WI38 (cell line): Measurements from ENCODE around the gene GBX1.

ENCODE experiments used
- H3K4me3 ChIP-seq: 2 replicates; pipeline ENCODE4 v1.5.1; 2011; ENCODE audit warnings: low read depth, mild to moderate bottlenecking, control low read depth, low read length
- TF ChIP-seq, protein P1 (sequence below): IDR thresholded peaks from 2 replicates; pipeline ENCODE4 v1.5.1; 2012; ENCODE audit warnings: low read depth, mild to moderate bottlenecking, control low read depth, low read length

The GBX1 gene

GRCh38 chr7:151186640-151187408, 19.3 kb upstream of the GBX1 start, which contains the start of gene ASB10:
TSS of gene ASB10 (minus strand) at chr7:151187250. CDS start at chr7:151187130, 120 bp downstream.
- TF ChIP-seq, protein P1, sequence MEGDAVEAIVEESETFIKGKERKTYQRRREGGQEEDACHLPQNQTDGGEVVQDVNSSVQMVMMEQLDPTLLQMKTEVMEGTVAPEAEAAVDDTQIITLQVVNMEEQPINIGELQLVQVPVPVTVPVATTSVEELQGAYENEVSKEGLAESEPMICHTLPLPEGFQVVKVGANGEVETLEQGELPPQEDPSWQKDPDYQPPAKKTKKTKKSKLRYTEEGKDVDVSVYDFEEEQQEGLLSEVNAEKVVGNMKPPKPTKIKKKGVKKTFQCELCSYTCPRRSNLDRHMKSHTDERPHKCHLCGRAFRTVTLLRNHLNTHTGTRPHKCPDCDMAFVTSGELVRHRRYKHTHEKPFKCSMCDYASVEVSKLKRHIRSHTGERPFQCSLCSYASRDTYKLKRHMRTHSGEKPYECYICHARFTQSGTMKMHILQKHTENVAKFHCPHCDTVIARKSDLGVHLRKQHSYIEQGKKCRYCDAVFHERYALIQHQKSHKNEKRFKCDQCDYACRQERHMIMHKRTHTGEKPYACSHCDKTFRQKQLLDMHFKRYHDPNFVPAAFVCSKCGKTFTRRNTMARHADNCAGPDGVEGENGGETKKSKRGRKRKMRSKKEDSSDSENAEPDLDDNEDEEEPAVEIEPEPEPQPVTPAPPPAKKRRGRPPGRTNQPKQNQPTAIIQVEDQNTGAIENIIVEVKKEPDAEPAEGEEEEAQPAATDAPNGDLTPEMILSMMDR, result no peak
- H3K4me3 ChIP-seq, result no peak within 1 kb of the TSS

DNA sequence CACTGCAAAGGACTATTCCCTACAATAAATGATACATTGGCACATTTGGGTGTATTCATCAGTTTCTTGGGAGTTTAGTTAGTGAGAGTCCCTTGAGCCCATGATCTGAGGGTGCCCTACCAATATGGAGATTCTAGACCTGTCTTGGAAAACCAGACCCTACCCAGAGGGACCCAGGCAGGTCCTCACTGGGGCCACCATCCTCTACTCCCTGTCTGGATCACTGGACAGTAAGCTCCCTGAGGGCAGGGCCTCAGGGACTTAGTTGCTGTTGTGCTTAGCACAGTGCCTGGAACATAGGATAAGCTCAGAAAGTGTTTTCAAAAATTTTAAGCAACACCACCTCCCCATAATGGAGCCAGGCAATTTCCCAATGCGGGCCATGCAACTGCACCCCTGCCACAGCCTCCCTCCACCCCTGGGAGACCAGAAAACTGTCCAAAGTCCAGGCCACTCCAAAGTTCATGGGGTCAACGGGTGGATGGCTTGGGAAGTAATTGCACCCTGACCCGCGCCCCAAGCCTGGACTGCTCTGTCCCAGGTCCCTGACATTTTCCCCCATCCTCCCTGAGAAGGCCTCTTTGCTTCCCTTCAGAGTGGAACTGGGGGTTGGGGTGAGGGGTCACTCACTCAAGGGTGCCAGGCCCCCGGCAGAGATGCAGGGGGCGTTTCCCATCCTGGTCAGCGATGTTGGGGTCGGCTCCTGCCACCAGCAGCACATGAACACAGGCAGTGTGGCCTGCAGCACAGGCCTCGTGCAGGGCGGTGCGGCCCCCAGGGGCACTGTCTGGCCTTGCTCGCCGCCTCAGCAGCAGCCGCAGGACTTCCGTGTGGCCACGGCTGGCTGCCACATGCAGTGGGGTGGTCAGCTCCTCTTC, 18.5 kb upstream of the GBX1 start:
- TF ChIP-seq, protein P1, result no peak
- no peak overlapping the region for H3K4me3 ChIP-seq

- TF ChIP-seq, protein P1, result no peak
These were observed 13.5 kb upstream of the GBX1 start for GRCh38 chr7:151181011-151181431.

GRCh38 chr7:151179946-151180345, 12.5 kb upstream of the GBX1 start:
- H3K4me3 ChIP-seq, result no peak overlapping the region
- TF ChIP-seq, protein P1, result no peak

More at GRCh38 chr7:151181011-151181431, 13.5 kb upstream of the GBX1 start:
- H3K4me3 ChIP-seq, result no peak overlapping the region

GRCh38 chr7:151179287-151179860, 11.9 kb upstream of the GBX1 start:
- no peak overlapping the region for H3K4me3 ChIP-seq

GRCh38 chr7:151178831-151179230, 11.3 kb upstream of the GBX1 start:
- no peak overlapping the region for H3K4me3 ChIP-seq
- TF ChIP-seq, protein P1, result no peak

More at GRCh38 chr7:151179287-151179860, 11.9 kb upstream of the GBX1 start:
- TF ChIP-seq, protein P1, result no peak
